Right atrium auricular region (tissue), 2 donors: ENCODE measurements around the gene AAK1. TPM values are rescaled to one million over a fixed set of nuclear protein-coding genes. Genes with fewer than 3 reads are reported as not detected.

Experiments
- DNase-seq: peaks from one replicate; pipeline ENCODE4 v3.0.0-alpha.2; 2019; ENCODE audit warnings: low spot score
- H3K27ac ChIP-seq, 2 donors: fragments of 200-600 bp; sonication (generic); 1 replicate in 1 of 2; 2 replicates in 1 of 2; pipeline ENCODE4 v1.5.1; 2016 to 2019
- H3K27me3 ChIP-seq, 2 donors: fragments of 200-600 bp; sonication (generic); one replicate each; pipeline versions ENCODE4 v1.5.1 to v1.6.0; 2017 to 2019
- H3K36me3 ChIP-seq: fragments of 200-600 bp; sonication (generic); one replicate; pipeline ENCODE4 v1.5.1; 2016
- H3K4me1 ChIP-seq, 2 donors: fragments of 200-600 bp; sonication (generic); one replicate each; pipeline versions ENCODE4 v1.5.1 to v1.6.0; 2017 to 2019
- H3K4me3 ChIP-seq, 2 donors: fragments of 200-600 bp; sonication (generic); 1 replicate in 1 of 2; 2 replicates in 1 of 2; pipeline ENCODE4 v1.5.1; 2017 to 2019; ENCODE audit warnings: mild to moderate bottlenecking in 1 of 2, moderate library complexity in 1 of 2
- H3K9me3 ChIP-seq, 2 donors: fragments of 200-600 bp; sonication (generic); one replicate each; pipeline ENCODE4 v1.5.1; 2019
- CTCF ChIP-seq, 2 donors: fragments of 200-600 bp; sonication (generic); IDR thresholded peaks; one replicate each; pipeline ENCODE4 v1.5.1; 2019; ENCODE audit warnings: antibody characterized with exemption in 2 of 2
- total RNA-seq, 2 donors: library from RNA; depleted of rRNA; stranded (reverse); fragments of >200 nt; gene quantifications; one replicate each; pipeline ENCODE4 v1.1.0, GENCODE V29; 2016

Gene AAK1
- total RNA-seq, 2 donors from 2014 or later: 50.4 to 62.6 TPM

GRCh38 chr2:69549421-69549820 is 94.1 kb downstream of the AAK1 start:
- TF ChIP-seq CTCF (IDR thresholded peaks at IDR 0.05): no peak
- no peak overlapping the region for H3K4me3 ChIP-seq
- peaks cover 0 to 8% of the 10 kb centered on the region in 2 donors for H3K9me3 ChIP-seq
- H3K27me3 ChIP-seq: no peaks in the 10 kb centered on the region
- no peak overlapping the region for H3K27ac ChIP-seq
- no peak for DNase-seq
- no peaks in the 10 kb centered on the region for H3K36me3 ChIP-seq
- H3K4me1 ChIP-seq: peaks cover 0 to 16% of the 10 kb centered on the region in 2 donors

GRCh38 chr2:69547984-69548715 is 95.4 kb downstream of the AAK1 start:
- no peak for DNase-seq
- peaks cover 0 to 17% of the 10 kb centered on the region in 2 donors for H3K4me1 ChIP-seq
- H3K27ac ChIP-seq: no peak overlapping the region
- TF ChIP-seq CTCF (IDR thresholded peaks at IDR 0.05): no peak
- peaks cover 10% of the 10 kb centered on the region for H3K36me3 ChIP-seq
- H3K4me3 ChIP-seq: no peak overlapping the region
- H3K9me3 ChIP-seq: peaks cover 0 to 8% of the 10 kb centered on the region in 2 donors
- no peaks in the 10 kb centered on the region for H3K27me3 ChIP-seq

GRCh38 chr2:69546646-69547045 is 96.9 kb downstream of the AAK1 start:
- no peak for TF ChIP-seq CTCF (IDR thresholded peaks at IDR 0.05)
- no peak overlapping the region for H3K4me3 ChIP-seq
- H3K36me3 ChIP-seq: peaks cover 21% of the 10 kb centered on the region
- H3K27me3 ChIP-seq: no peaks in the 10 kb centered on the region
- H3K4me1 ChIP-seq: peaks cover 0 to 17% of the 10 kb centered on the region in 2 donors
- DNase-seq: no peak
- peaks cover 0 to 8% of the 10 kb centered on the region in 2 donors for H3K9me3 ChIP-seq
- H3K27ac ChIP-seq: no peak overlapping the region

- no peak for TF ChIP-seq CTCF (IDR thresholded peaks at IDR 0.05)
Measured at GRCh38 chr2:69545477-69545932, 98.0 kb downstream of the AAK1 start.

GRCh38 chr2:69544951-69545350 is 98.6 kb downstream of the AAK1 start:
- Histone ChIP-seq H3K27ac (no peak overlapping the region), H3K4me1 (peaks cover 0 to 17% of the 10 kb centered on the region in 2 donors), H3K36me3 (peaks cover 21% of the 10 kb centered on the region), H3K27me3 (no peaks in the 10 kb centered on the region), H3K4me3 (no peak overlapping the region), H3K9me3 (peaks cover 0 to 8% of the 10 kb centered on the region in 2 donors)
- DNase-seq: no peak
- no peak for TF ChIP-seq CTCF (IDR thresholded peaks at IDR 0.05)

More at GRCh38 chr2:69545477-69545932, 98.0 kb downstream of the AAK1 start:
- H3K4me1 ChIP-seq: peaks cover 0 to 17% of the 10 kb centered on the region in 2 donors
- H3K9me3 ChIP-seq: peaks cover 0 to 8% of the 10 kb centered on the region in 2 donors
- no peak overlapping the region for H3K4me3 ChIP-seq
- no peaks in the 10 kb centered on the region for H3K27me3 ChIP-seq
- peaks cover 21% of the 10 kb centered on the region for H3K36me3 ChIP-seq
- H3K27ac ChIP-seq: no peak overlapping the region
- no peak for DNase-seq
